Prostate gland (tissue), 2 donors: ENCODE measurements around the gene TFEB. TPM values are rescaled to one million over a fixed set of nuclear protein-coding genes. Genes with fewer than 3 reads are reported as not detected.
A peak's percentile ranks its signal among the peaks of the same experiment; 100 is the strongest.

Experiments
- DNase-seq: peaks from one replicate; pipeline ENCODE4 v3.0.0-alpha.2; 2019; ENCODE audit warnings: low spot score
- H3K27ac ChIP-seq, 2 donors: fragments of 200-600 bp; sonication (generic); 2 replicates each; pipeline ENCODE4 v1.5.1; 2017 to 2019
- H3K27me3 ChIP-seq: fragments of 200-600 bp; sonication (generic); replicated peaks from 2 replicates; pipeline ENCODE4 v1.5.1; 2019; ENCODE audit not compliant: insufficient read depth
- H3K36me3 ChIP-seq, 2 donors: fragments of 200-600 bp; sonication (generic); 1 replicate in 1 of 2; 2 replicates in 1 of 2; pipeline versions ENCODE4 v1.5.1 to v1.8.1; 2017 to 2019
- H3K4me1 ChIP-seq: fragments of 200-600 bp; sonication (generic); replicated peaks from 2 replicates; pipeline ENCODE4 v1.5.1; 2019
- H3K4me3 ChIP-seq, 2 donors: fragments of 200-600 bp; sonication (generic); 2 replicates each; pipeline ENCODE4 v1.5.1; 2017 to 2019
- H3K9me3 ChIP-seq: fragments of 200-600 bp; sonication (generic); 2 replicates; pipeline ENCODE4 v1.5.1; 2017
- CTCF ChIP-seq, 4 experiments: fragments of 200-600 bp in 2 of 4; fragments of 450-650 bp in 2 of 4; sonication (generic) in 2 of 4; IDR thresholded peaks; 1 replicate in 3 of 4; 2 replicates in 1 of 4; pipeline ENCODE4 v1.5.1; 2016 to 2019; ENCODE audit warnings: antibody characterized with exemption in 4 of 4, mild to moderate bottlenecking in 2 of 4, moderate library complexity in 2 of 4
- POLR2A ChIP-seq: fragments of 450-650 bp; IDR thresholded peaks from one replicate; pipeline ENCODE4 v1.6.1; 2016; ENCODE audit warnings: antibody characterized with exemption, mild to moderate bottlenecking
- POLR2AphosphoS5 ChIP-seq: sonication (generic); formaldehyde crosslinking; IDR thresholded peaks from one replicate; pipeline ENCODE4 v1.6.1; 2017; ENCODE audit warnings: antibody characterized with exemption
- WGBS: methylation state at CpG from one replicate; pipeline ENCODE4 v1.1.5; 2018; 5-methylcytosine and 5-hydroxymethylcytosine counted together
- intact Hi-C: fragments of 100-400 bp; cut with DNase I; formaldehyde crosslinking; loops from one replicate; pipeline ENCODE4 v1.14.2; 2022
- total RNA-seq, 2 donors: library from RNA; depleted of rRNA; stranded (reverse); fragments of >200 nt; gene quantifications; one replicate each; pipeline ENCODE4 v1.1.0, GENCODE V29; 2016

TFEB gene
- total RNA-seq, 2 donors from 2014 or later: 28.4 to 31.2 TPM

GRCh38 chr6:41737591-41738130 is 2.3 kb upstream of the TFEB start:
- H3K36me3 ChIP-seq: no peaks in the 10 kb centered on the region
- intact Hi-C loops: no loop called here
- TF ChIP-seq CTCF (IDR thresholded peaks at IDR 0.05) (no peak), POLR2AphosphoS5 (no peak), POLR2A (no peak)
- H3K4me3 ChIP-seq: no peak overlapping the region
- H3K27ac ChIP-seq: no peak overlapping the region
- no peaks in the 10 kb centered on the region for H3K9me3 ChIP-seq
- DNase-seq: no peak
- 92% methylated on average over 6 of the region's 6 CpGs for WGBS
- peaks cover 9% of the 10 kb centered on the region for H3K4me1 ChIP-seq
- no peaks in the 10 kb centered on the region for H3K27me3 ChIP-seq

- no peak overlapping the region for H3K4me3 ChIP-seq
- H3K27ac ChIP-seq: no peak overlapping the region
- no peak for TF ChIP-seq CTCF (IDR thresholded peaks at IDR 0.05)
- no peak for TF ChIP-seq POLR2A
- H3K27me3 ChIP-seq: no peaks in the 10 kb centered on the region
- no peaks in the 10 kb centered on the region for H3K36me3 ChIP-seq
- H3K4me1 ChIP-seq: peaks cover 10% of the 10 kb centered on the region
- DNase-seq: no peak
- H3K9me3 ChIP-seq: no peaks in the 10 kb centered on the region
- intact Hi-C loops: no loop called here
- WGBS: 84% methylated on average over 13 of the region's 13 CpGs
These were observed 1.6 kb upstream of the TFEB start for GRCh38 chr6:41736800-41737555.

GRCh38 chr6:41736186-41736733 is 852 bp upstream of the TFEB start:
- Histone ChIP-seq H3K27me3 (no peaks in the 10 kb centered on the region), H3K4me3 (no peak overlapping the region), H3K27ac (no peak overlapping the region), H3K36me3 (no peaks in the 10 kb centered on the region), H3K9me3 (no peaks in the 10 kb centered on the region), H3K4me1 (peaks cover 14% of the 10 kb centered on the region)
- no peak for TF ChIP-seq POLR2A
- TF ChIP-seq POLR2AphosphoS5: no peak
- no peak for TF ChIP-seq CTCF (IDR thresholded peaks at IDR 0.05)
- DNase-seq: no peak
- intact Hi-C loops: no loop called here
- 72% methylated on average over 6 of the region's 6 CpGs for WGBS

GRCh38 chr6:41734666-41735426 is 562 bp downstream of the TFEB start:
- Histone ChIP-seq H3K4me1 (peaks cover 26% of the 10 kb centered on the region), H3K27ac (peak overlapping the region; percentile 98 to 99), H3K9me3 (no peaks in the 10 kb centered on the region), H3K36me3 (no peaks in the 10 kb centered on the region), H3K27me3 (no peaks in the 10 kb centered on the region), H3K4me3 (peak overlapping the region; percentile 95 to 96)
- intact Hi-C loops: loop anchor here (1.0 to 2.0 kb wide), 2 partner anchors 29 to 52 kb away; partner anchors contain the start of gene TOMM6
- peak; percentile 89 for DNase-seq
- 1% methylated on average over 37 of the region's 76 CpGs for WGBS
- TF ChIP-seq POLR2AphosphoS5 (no peak), CTCF (IDR thresholded peaks at IDR 0.05) (peak in 1 of 4 experiments; percentile 16)
